IPS-15b (cell line): ENCODE results near the gene CTPS2.
A peak's percentile ranks its signal among the peaks of the same experiment; 100 is the strongest.
"Not testable (repeated sequence)": the region's sequence is repeated elsewhere in the genome, so short reads cannot be mapped to it uniquely, and the experiment has no call there.

Source experiments
- H3K27me3 ChIP-seq: one replicate; pipeline ENCODE4 v1.6.1; 2013; ENCODE audit warnings: low read length; ENCODE audit not compliant: control insufficient read depth, insufficient read depth
- H3K36me3 ChIP-seq: one replicate; pipeline ENCODE4 v1.6.1; 2013; ENCODE audit warnings: low read length; ENCODE audit not compliant: control insufficient read depth, insufficient read depth
- H3K4me1 ChIP-seq: one replicate; pipeline ENCODE4 v1.6.1; 2013; ENCODE audit warnings: mild to moderate bottlenecking, low read length; ENCODE audit not compliant: control insufficient read depth, insufficient read depth
- H3K4me3 ChIP-seq: one replicate; pipeline ENCODE4 v1.5.1; 2013; ENCODE audit warnings: low read depth, low read length
- H3K9ac ChIP-seq: one replicate; pipeline ENCODE4 v1.6.1; 2013; ENCODE audit warnings: low read depth, mild to moderate bottlenecking, low read length
- H3K9me3 ChIP-seq: one replicate; pipeline ENCODE4 v1.6.1; 2013; ENCODE audit warnings: mild to moderate bottlenecking, low read length; ENCODE audit not compliant: control insufficient read depth, insufficient read depth

CTPS2 gene

DNA sequence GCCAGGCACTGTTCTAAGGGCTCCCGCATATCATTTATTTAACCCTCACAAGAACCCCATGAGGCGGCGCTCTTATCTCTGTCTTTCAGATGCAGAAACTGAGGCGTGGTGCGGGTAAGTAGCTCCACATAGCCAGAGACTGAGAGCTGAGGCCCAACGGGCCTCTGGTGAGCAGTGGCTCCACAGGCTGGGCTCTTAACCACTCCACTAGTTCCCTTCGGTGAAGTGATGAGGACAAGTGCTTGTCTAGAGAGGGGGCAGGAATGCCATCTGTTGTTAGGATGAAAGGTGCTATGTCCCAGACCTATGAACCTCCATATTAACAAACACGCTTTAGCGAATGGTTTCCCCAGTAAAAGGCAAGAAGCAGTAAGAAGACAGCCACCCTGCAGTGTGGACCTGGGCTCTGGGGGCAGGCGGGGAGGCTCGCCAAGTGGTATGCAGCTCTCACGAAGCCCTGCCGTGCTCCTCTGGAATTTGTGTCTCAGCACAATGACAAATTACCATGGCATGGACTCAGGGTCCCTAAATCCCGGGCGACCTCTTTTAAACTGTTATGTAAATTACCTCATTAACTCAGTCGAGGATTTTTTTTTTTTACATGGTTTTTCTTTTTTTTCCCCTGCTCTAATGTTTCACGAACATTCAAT, 83.4 kb downstream of the CTPS2 start:
- Histone ChIP-seq H3K9ac (no peak overlapping the region), H3K4me1 (peaks cover 16% of the 10 kb centered on the region), H3K9me3 (no peaks in the 10 kb centered on the region), H3K36me3 (peaks cover 4% of the 10 kb centered on the region), H3K4me3 (peak overlapping the region; percentile 1), H3K27me3 (no peaks in the 10 kb centered on the region)

- H3K36me3 ChIP-seq, H3K9me3 ChIP-seq, H3K9ac ChIP-seq, H3K27me3 ChIP-seq, H3K4me3 ChIP-seq: not testable (repeated sequence)
- H3K4me1 ChIP-seq = peaks cover 16% of the 10 kb centered on the region
These were observed 84.0 kb downstream of the CTPS2 start for GRCh38 chrX:16628511-16628910.

- H3K9ac ChIP-seq = no peak overlapping the region
- H3K4me1 ChIP-seq = no peaks in the 10 kb centered on the region
- H3K27me3 ChIP-seq = no peaks in the 10 kb centered on the region
- H3K4me3 ChIP-seq = no peak overlapping the region
- no peaks in the 10 kb centered on the region for H3K9me3 ChIP-seq
- peaks cover 9% of the 10 kb centered on the region for H3K36me3 ChIP-seq
These were observed 93.4 kb downstream of the CTPS2 start for GRCh38 chrX:16619024-16619423.

- Histone ChIP-seq H3K36me3 (peaks cover 9% of the 10 kb centered on the region), H3K4me1 (no peaks in the 10 kb centered on the region), H3K4me3 (no peak overlapping the region), H3K9me3 (no peaks in the 10 kb centered on the region), H3K9ac (no peak overlapping the region), H3K27me3 (no peaks in the 10 kb centered on the region)
These were observed 94.0 kb downstream of the CTPS2 start for GRCh38 chrX:16618422-16618821.

DNA sequence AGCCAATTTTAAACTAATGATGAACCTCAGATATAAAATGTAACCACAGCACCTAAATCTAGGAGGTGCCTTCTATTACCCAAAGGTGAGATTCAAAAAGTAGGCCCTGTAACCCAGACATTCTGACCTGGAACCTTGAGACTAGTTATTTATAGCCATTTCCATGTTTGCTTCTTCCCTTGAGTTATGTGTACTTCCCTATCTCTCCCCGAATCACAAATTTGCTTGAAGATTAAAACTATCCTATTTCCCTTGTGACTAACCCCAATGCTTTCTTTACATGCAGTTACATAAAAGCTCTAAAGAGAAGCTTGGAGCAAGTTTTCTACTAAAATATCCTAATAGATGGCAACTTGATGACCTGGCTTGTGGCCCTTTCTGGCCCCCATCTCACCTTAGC, 95.1 kb downstream of the CTPS2 start:
- Histone ChIP-seq H3K27me3 (no peaks in the 10 kb centered on the region), H3K9me3 (no peaks in the 10 kb centered on the region), H3K36me3 (peaks cover 9% of the 10 kb centered on the region), H3K4me3 (no peak overlapping the region), H3K4me1 (peaks cover 8% of the 10 kb centered on the region), H3K9ac (no peak overlapping the region)

- no peak overlapping the region for H3K4me3 ChIP-seq
- H3K9me3 ChIP-seq = peaks cover 5% of the 10 kb centered on the region
- no peaks in the 10 kb centered on the region for H3K27me3 ChIP-seq
- H3K4me1 ChIP-seq = peaks cover 14% of the 10 kb centered on the region
- H3K9ac ChIP-seq = no peak overlapping the region
- H3K36me3 ChIP-seq = peaks cover 5% of the 10 kb centered on the region
These were observed 100.1 kb downstream of the CTPS2 start for GRCh38 chrX:16612257-16612897.

- H3K9me3 ChIP-seq, H3K9ac ChIP-seq, H3K27me3 ChIP-seq, H3K4me3 ChIP-seq, H3K36me3 ChIP-seq: not testable (repeated sequence)
- peaks cover 14% of the 10 kb centered on the region for H3K4me1 ChIP-seq
These were observed 101.8 kb downstream of the CTPS2 start for GRCh38 chrX:16610654-16611053.

GRCh38 chrX:16610121-16610621, 102.3 kb downstream of the CTPS2 start:
- Histone ChIP-seq H3K4me1 (peaks cover 14% of the 10 kb centered on the region), H3K27me3 (no peaks in the 10 kb centered on the region), H3K4me3 (no peak overlapping the region), H3K9ac (no peak overlapping the region), H3K9me3 (peaks cover 5% of the 10 kb centered on the region), H3K36me3 (peaks cover 4% of the 10 kb centered on the region)

GRCh38 chrX:16606142-16606720, 106.2 kb downstream of the CTPS2 start:
- H3K4me1 ChIP-seq = no peaks in the 10 kb centered on the region
- peaks cover 5% of the 10 kb centered on the region for H3K9me3 ChIP-seq
- no peaks in the 10 kb centered on the region for H3K27me3 ChIP-seq
- no peak overlapping the region for H3K4me3 ChIP-seq
- no peak overlapping the region for H3K9ac ChIP-seq
- H3K36me3 ChIP-seq = peaks cover 4% of the 10 kb centered on the region

DNA sequence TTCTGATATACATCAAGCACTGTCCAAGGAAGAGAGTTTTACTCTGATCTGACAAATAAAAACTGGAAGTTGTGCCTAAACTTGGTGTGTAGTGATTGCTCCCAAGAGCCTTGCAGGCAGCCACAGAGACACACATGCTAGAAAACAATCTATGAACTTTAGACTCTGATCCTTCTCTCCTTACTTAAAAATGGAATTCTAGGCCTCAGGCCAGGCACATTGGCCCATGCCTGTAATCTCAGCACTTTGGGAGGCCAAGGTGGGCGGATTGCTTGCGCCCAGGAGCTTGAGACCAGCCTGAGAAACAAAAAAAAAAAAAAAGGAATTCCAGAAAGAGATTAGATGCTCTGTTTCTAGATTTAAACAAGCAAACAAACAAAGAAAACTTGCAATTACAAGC, 108.1 kb downstream of the CTPS2 start:
- Histone ChIP-seq H3K9me3 (no peaks in the 10 kb centered on the region), H3K4me1 (no peaks in the 10 kb centered on the region), H3K9ac (no peak overlapping the region), H3K27me3 (no peaks in the 10 kb centered on the region), H3K36me3 (peaks cover 4% of the 10 kb centered on the region), H3K4me3 (no peak overlapping the region)

- Histone ChIP-seq H3K27me3 (no peaks in the 10 kb centered on the region), H3K4me1 (no peaks in the 10 kb centered on the region), H3K36me3 (peaks cover 4% of the 10 kb centered on the region), H3K4me3 (no peak overlapping the region), H3K9ac (no peak overlapping the region), H3K9me3 (no peaks in the 10 kb centered on the region)
These were observed 108.6 kb downstream of the CTPS2 start for GRCh38 chrX:16603822-16604221.

GRCh38 chrX:16603235-16603634, 109.2 kb downstream of the CTPS2 start:
- H3K9me3 ChIP-seq, H3K4me1 ChIP-seq, H3K4me3 ChIP-seq, H3K9ac ChIP-seq, H3K27me3 ChIP-seq, H3K36me3 ChIP-seq: not testable (repeated sequence)
